Right lobe of liver (tissue), 6 donors: ENCODE data around the gene FNDC3B. TPM values are rescaled to one million over a fixed set of nuclear protein-coding genes. Genes with fewer than 3 reads are reported as not detected.
A peak's percentile ranks its signal among the peaks of the same experiment; 100 is the strongest.

Experiments used
- ATAC-seq, 4 donors: fragments of 200-7000 bp; cut with Tn5 transposase; one replicate each; pipeline ENCODE4 v1.9.1; 2020; ENCODE audit warnings: mild to moderate bottlenecking in 4 of 4, moderate library complexity in 4 of 4
- DNase-seq, 3 donors: peaks; one replicate each; pipeline ENCODE4 v3.0.0-alpha.2; 2020
- H3K27ac ChIP-seq, 3 donors: fragments of 200-600 bp; one replicate each; pipeline ENCODE4 v1.8.0; 2022
- H3K27me3 ChIP-seq, 2 donors: fragments of 200-600 bp; one replicate each; pipeline ENCODE4 v1.8.0; 2022
- H3K36me3 ChIP-seq, 4 donors: fragments of 200-600 bp; sonication (generic) in 1 of 4; one replicate each; pipeline versions ENCODE4 v1.5.1 to v1.8.0; 2017 to 2022; ENCODE audit warnings: control low read depth in 1 of 4
- H3K4me1 ChIP-seq, 4 donors: fragments of 200-600 bp; sonication (generic) in 1 of 4; one replicate each; pipeline versions ENCODE4 v1.5.1 to v1.8.0; 2017 to 2022; ENCODE audit warnings: control low read depth in 1 of 4
- H3K4me3 ChIP-seq, 3 donors: fragments of 200-600 bp; one replicate each; pipeline ENCODE4 v1.8.0; 2022
- H3K9me3 ChIP-seq, 4 donors: fragments of 200-600 bp; sonication (generic) in 1 of 4; one replicate each; pipeline versions ENCODE4 v1.5.1 to v1.8.0; 2017 to 2022; ENCODE audit warnings: control low read depth in 1 of 4
- CTCF ChIP-seq, 4 donors: fragments of 200-600 bp in 3 of 4; fragments of 450-650 bp in 1 of 4; IDR thresholded peaks; one replicate each; pipeline versions ENCODE4 v1.5.1 to v1.8.0; 2016 to 2022; ENCODE audit warnings: antibody characterized with exemption in 4 of 4, mild to moderate bottlenecking in 2 of 4
- POLR2A ChIP-seq: fragments of 450-650 bp; IDR thresholded peaks from one replicate; pipeline ENCODE4 v1.6.1; 2017; ENCODE audit warnings: antibody characterized with exemption, mild to moderate bottlenecking
- WGBS: methylation state at CpG from one replicate; pipeline ENCODE4 v1.1.6; 2018; ENCODE audit warnings: low coverage, low lambda C conversion rate; ENCODE audit not compliant: insufficient coverage; ENCODE audit errors: missing lambda C conversion rate; 5-methylcytosine and 5-hydroxymethylcytosine counted together
- intact Hi-C, 2 donors: fragments of 100-400 bp; cut with DNase I; formaldehyde crosslinking; loops; one replicate each; pipeline versions ENCODE4 v1.11.2 to v1.14.1; 2022
- total RNA-seq, 6 experiments: library from RNA; depleted of rRNA in 2 of 6; stranded (reverse); fragments of >200 nt in 2 of 6; fragmentation: NEBNext Ultra II Directional in 3 of 6; extraction: Animal tissue kit (Norgen Biotek cat#: 25700) in 3 of 6; gene quantifications; one replicate each; pipeline versions ENCODE4 v1.1.0 to v1.2.4, GENCODE V29; 2016 to 2023
- donor health status: DM: no; HTN: yes; CAD: no.
- donor health status: DM: no; HTN: no; CAD: no.
- donor health status: DM: no; HTN: no; CAD: no.
- donor health status: DM: no; HTN: yes; CAD: no.
- donor health status: DM: no; HTN: yes; CAD: no.

Gene FNDC3B
- total RNA-seq, 6 experiments from 2014 or later = 40.2 to 184 (median 63.5) TPM

- no peaks in the 10 kb centered on the region for H3K9me3 ChIP-seq
- DNase-seq = no peak
- no peak overlapping the region for H3K4me3 ChIP-seq
- H3K4me1 ChIP-seq = peaks cover 0 to 81% (median 34%) of the 10 kb centered on the region in 4 donors
- TF ChIP-seq CTCF (IDR thresholded peaks at IDR 0.05) (no peak), POLR2A (no peak)
- H3K27ac ChIP-seq = peak overlapping the region in 2 of 3 donors; percentile 66 to 92
- peaks cover 0 to 2% (median 0%) of the 10 kb centered on the region in 4 donors for H3K36me3 ChIP-seq
- no peaks in the 10 kb centered on the region for H3K27me3 ChIP-seq
- ATAC-seq = no peak
- 76% methylated on average over 6 of the region's 7 CpGs for WGBS
- intact Hi-C loops = no loop called here
These were observed 24.4 kb downstream of the FNDC3B start for GRCh38 chr3:172063456-172064432.

DNA sequence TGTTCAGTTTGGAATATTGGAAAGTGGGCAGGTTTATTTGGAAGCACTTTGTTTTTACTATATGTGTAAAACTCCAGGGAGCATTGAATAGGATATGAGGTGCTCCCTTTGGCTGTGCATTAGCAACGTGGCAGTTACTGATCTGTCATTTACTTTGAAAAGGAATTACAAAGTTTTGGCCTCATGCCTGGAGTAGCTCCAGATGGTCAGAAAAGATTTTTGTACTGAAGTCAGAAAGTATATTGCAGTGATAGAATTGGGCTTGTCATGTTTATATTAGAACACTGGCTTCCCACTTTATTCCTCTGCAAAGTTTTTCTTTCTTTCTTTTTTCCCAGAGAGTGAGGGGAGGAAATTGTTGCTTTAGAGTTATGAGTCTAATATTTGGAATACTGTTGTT is 26.1 kb downstream of the FNDC3B start:
- ATAC-seq (peak in 2 of 4 donors; percentile 2 to 5), DNase-seq (no peak)
- peak overlapping the region; percentile 77 to 92 (median 83) for H3K27ac ChIP-seq
- H3K27me3 ChIP-seq = no peaks in the 10 kb centered on the region
- H3K4me3 ChIP-seq = no peak overlapping the region
- peaks cover 0 to 2% (median 0%) of the 10 kb centered on the region in 4 donors for H3K36me3 ChIP-seq
- TF ChIP-seq POLR2A (no peak), CTCF (IDR thresholded peaks at IDR 0.05) (no peak)
- WGBS = 0% methylated on average over 1 of the region's 1 CpG
- intact Hi-C loops = no loop called here
- no peaks in the 10 kb centered on the region for H3K9me3 ChIP-seq
- H3K4me1 ChIP-seq = peaks cover 0 to 86% (median 41%) of the 10 kb centered on the region in 4 donors

- TF ChIP-seq POLR2A = no peak
- TF ChIP-seq CTCF (IDR thresholded peaks at IDR 0.05) = no peak
- Histone ChIP-seq H3K9me3 (no peaks in the 10 kb centered on the region), H3K4me3 (no peak overlapping the region), H3K27me3 (no peaks in the 10 kb centered on the region), H3K4me1 (peaks cover 0 to 86% (median 41%) of the 10 kb centered on the region in 4 donors), H3K36me3 (peaks cover 0 to 2% (median 0%) of the 10 kb centered on the region in 4 donors), H3K27ac (peak overlapping the region; percentile 77 to 92 (median 83))
- intact Hi-C loops = no loop called here
- DNase-seq = no peak
- ATAC-seq = peak; percentile 68 to 83 (median 75)
- WGBS = 22% methylated on average over 7 of the region's 7 CpGs
These were observed 26.8 kb downstream of the FNDC3B start for GRCh38 chr3:172065967-172066762.

- H3K36me3 ChIP-seq = peaks cover 0 to 2% (median 0%) of the 10 kb centered on the region in 4 donors
- H3K9me3 ChIP-seq = no peaks in the 10 kb centered on the region
- DNase-seq (no peak), ATAC-seq (no peak)
- WGBS = 84% methylated on average over 7 of the region's 7 CpGs
- H3K27me3 ChIP-seq = no peaks in the 10 kb centered on the region
- H3K4me1 ChIP-seq = peaks cover 0 to 89% (median 43%) of the 10 kb centered on the region in 4 donors
- H3K4me3 ChIP-seq = no peak overlapping the region
- no peak for TF ChIP-seq CTCF (IDR thresholded peaks at IDR 0.05)
- TF ChIP-seq POLR2A = no peak
- intact Hi-C loops = no loop called here
- H3K27ac ChIP-seq = peak overlapping the region; percentile 77 to 92 (median 83)
These were observed 27.8 kb downstream of the FNDC3B start for GRCh38 chr3:172066880-172067796.
